OCI-LY7 (cell line): ENCODE data around the gene CAPN13.

Experiments
- EZH2phosphoT487 ChIP-seq: fragments of 200-600 bp; sonication (generic); IDR thresholded peaks from 2 replicates; pipeline ENCODE4 v1.6.1; 2018; ENCODE audit warnings: low read depth, borderline replicate concordance, mild to moderate bottlenecking, mixed run types, antibody characterized with exemption, low read length, moderate library complexity, mixed read lengths
- TF ChIP-seq, protein P1 (sequence below): fragments of 200-600 bp; sonication (generic); conservative IDR thresholded peaks from 2 replicates; pipeline ENCODE4 v1.5.1; 2014; ENCODE audit warnings: mild to moderate bottlenecking, antibody characterized with exemption, low read length, moderate library complexity, mixed read lengths

- TF ChIP-seq, protein P1, sequence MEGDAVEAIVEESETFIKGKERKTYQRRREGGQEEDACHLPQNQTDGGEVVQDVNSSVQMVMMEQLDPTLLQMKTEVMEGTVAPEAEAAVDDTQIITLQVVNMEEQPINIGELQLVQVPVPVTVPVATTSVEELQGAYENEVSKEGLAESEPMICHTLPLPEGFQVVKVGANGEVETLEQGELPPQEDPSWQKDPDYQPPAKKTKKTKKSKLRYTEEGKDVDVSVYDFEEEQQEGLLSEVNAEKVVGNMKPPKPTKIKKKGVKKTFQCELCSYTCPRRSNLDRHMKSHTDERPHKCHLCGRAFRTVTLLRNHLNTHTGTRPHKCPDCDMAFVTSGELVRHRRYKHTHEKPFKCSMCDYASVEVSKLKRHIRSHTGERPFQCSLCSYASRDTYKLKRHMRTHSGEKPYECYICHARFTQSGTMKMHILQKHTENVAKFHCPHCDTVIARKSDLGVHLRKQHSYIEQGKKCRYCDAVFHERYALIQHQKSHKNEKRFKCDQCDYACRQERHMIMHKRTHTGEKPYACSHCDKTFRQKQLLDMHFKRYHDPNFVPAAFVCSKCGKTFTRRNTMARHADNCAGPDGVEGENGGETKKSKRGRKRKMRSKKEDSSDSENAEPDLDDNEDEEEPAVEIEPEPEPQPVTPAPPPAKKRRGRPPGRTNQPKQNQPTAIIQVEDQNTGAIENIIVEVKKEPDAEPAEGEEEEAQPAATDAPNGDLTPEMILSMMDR, result no peak
- no peak for TF ChIP-seq EZH2phosphoT487
Measured at GRCh38 chr2:30744823-30745222, 62.4 kb downstream of the CAPN13 start.
